Measurements from ENCODE around the gene PHACTR2.

Gene PHACTR2

GRCh38 chr6:143675946-143676345, 1.8 kb upstream of the PHACTR2 start:
- DNase-seq, result no peak

GRCh38 chr6:143676437-143677045, 1.2 kb upstream of the PHACTR2 start:
- DNase-seq, result no peak

GRCh38 chr6:143677577-143677890, 231 bp upstream of the PHACTR2 start:
- no peak for DNase-seq

DNA sequence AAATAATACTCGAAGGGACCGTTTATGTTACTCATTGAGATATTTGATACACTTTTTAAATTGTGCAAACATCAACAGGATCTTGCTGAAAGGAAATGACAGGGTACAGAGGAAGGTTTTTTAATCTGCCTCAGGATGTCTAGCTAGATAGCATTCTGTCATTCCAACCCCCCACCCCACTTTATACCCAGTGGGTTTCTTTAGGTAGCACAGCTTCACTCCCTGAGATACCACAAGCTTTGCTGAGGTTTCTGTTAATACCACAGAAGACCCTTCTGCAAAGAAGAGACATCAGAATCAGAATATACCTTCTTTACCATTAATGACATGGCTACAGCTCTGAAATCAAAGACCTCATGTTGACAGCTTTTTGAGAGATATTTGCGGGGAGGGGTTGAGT, 1.3 kb downstream of the PHACTR2 start:
- DNase-seq, result no peak

GRCh38 chr6:143680141-143680540, 2.4 kb downstream of the PHACTR2 start:
- DNase-seq, result no peak

- no peak for DNase-seq
Measured at GRCh38 chr6:143682805-143683204, 5.0 kb downstream of the PHACTR2 start.

DNA sequence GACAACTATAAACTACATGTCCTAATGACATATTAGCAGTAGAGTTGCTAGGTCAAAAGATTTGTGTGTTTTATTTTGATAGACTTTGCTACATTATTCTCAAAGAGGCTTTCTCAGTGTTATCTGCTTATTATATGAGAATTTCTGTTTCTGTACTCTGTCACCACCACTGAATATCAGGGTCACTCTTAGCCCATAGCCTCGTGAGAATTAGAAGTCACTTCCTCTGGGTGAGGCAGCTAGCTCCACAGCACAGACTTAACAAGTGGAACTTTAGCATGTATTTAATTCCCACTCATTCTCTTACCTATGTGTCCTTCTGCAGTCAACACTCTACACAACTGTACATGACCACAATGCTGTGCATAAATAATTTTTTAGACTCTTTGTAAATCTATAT, 6.7 kb downstream of the PHACTR2 start:
- DNase-seq, result no peak

GRCh38 chr6:143685653-143686052, 7.9 kb downstream of the PHACTR2 start:
- no peak for DNase-seq

DNA sequence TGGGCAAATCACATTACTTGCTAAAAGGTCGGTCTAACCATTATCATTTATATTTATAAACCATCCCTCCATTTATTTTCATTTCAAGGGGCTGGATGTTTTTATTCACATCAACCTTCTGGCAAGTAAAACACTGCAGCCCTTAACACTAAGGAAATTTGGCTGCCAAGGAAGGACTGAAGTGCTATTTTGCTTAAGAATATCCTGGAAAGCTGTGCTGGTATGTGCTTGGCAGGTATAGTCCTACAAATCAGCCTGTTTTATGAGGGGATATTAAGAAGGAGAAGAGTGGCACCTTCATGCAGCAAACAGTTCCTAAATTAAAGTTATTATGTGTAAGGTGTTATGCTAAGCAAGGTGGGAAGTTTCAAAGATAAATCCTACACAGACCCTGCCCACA, 9.8 kb downstream of the PHACTR2 start:
- DNase-seq, result no peak

GRCh38 chr6:143688681-143689080, 10.9 kb downstream of the PHACTR2 start:
- no peak for DNase-seq

DNA sequence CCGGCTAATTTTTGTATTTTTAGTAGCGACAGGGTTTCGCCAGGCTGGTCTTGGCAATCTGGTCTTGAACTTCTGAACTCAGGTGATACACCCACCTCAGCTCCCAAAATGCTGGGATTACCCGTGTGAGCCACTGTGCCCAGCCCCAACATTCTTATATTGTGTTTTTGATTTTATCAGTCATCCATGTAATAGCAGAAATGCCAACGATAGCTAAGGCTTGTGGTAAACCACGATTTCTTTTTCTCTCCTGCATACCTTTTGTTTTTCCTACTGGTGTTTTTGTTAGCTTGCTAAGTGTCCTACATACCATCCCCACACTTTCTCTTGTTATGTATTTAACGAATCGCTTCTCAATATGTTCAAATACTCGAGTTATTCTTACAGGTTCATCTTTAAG, 12.1 kb downstream of the PHACTR2 start:
- DNase-seq, result no peak

DNA sequence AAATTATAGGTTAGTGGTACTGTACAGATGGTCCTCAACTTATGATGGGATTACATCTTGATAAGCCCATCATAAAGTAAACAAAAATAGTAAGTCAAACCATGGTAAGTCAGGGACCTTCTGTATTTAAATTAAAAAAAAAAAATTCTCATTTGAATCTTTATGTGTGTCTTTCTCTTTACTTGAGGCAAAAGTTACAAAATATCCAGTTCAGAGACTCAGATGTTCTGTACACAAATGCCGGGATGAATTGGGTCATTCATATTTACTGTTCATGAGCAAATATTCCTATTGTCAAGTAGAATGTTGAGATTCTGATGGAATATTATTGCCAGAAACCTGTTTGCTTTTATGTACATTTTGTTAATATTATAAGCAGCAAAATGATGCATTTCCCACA, 13.4 kb downstream of the PHACTR2 start:
- no peak for DNase-seq

- no peak for DNase-seq
Measured at GRCh38 chr6:143691900-143692636, 14.3 kb downstream of the PHACTR2 start.

GRCh38 chr6:143692696-143693095, 14.9 kb downstream of the PHACTR2 start:
- no peak for DNase-seq

- DNase-seq, result no peak
Measured at GRCh38 chr6:143694013-143694412, 16.2 kb downstream of the PHACTR2 start.

GRCh38 chr6:143694560-143694959, 16.8 kb downstream of the PHACTR2 start:
- no peak for DNase-seq

- no peak for DNase-seq
Measured at GRCh38 chr6:143695130-143695968, 17.6 kb downstream of the PHACTR2 start.

GRCh38 chr6:143695969-143696663, 18.4 kb downstream of the PHACTR2 start:
- DNase-seq, result no peak

GRCh38 chr6:143696664-143697000, 18.9 kb downstream of the PHACTR2 start:
- DNase-seq, result no peak

DNA sequence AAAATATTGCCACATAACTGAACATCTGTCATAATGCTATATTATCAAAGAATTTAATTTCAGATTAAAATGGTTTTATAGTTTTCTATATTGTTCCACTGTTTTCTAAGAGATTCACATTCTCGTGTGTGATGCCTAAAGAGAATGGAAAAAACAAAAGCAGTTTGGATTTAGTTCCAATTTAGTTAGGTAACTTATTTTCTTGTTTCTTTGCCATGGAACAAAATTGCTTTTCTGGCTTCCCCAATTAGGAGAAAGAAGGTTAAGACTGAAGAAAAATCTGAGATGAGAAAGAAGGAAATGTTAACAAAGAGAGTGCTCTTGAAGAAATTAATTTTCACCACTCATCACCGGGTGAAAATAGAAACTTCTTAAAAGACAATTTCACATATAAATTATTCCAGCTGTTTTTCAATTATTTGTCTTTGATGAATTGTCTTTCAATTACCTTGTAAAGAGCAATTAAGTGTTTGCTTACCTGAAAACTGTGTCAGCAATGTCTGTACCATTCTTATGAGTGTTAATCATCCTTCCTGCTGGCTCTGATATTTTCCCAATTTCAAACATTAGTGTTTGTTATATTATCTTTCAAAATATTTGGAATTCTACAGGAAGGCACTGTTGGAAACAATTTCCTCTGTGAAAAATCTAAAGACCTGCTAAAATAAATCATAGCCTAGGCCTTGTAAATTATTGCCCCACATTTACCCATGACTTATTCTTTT, 19.5 kb downstream of the PHACTR2 start:
- no peak for DNase-seq

GRCh38 chr6:143698329-143698728, 20.6 kb downstream of the PHACTR2 start:
- no peak for DNase-seq

- DNase-seq, result peak in 1 of 2 experiments; percentile 1
Measured at GRCh38 chr6:143698759-143699429, 21.1 kb downstream of the PHACTR2 start.
